Psoas muscle (tissue), 8 donors: ENCODE results near the gene HCFC1R1. TPM values are rescaled to one million over a fixed set of nuclear protein-coding genes. Genes with fewer than 3 reads are reported as not detected.
A peak's percentile ranks its signal among the peaks of the same experiment; 100 is the strongest.

Experiments used
- ATAC-seq, 4 donors: fragments of 200-7000 bp; cut with Tn5 transposase; one replicate each; pipeline ENCODE4 v1.9.1; 2020; ENCODE audit warnings: moderate library complexity in 3 of 4, mild to moderate bottlenecking in 2 of 4
- DNase-seq, 2 donors: peaks; one replicate each; pipeline ENCODE4 v3.0.0-alpha.2; 2020
- H3K27ac ChIP-seq: fragments of 200-600 bp; one replicate; pipeline ENCODE4 v1.8.0; 2022
- H3K27me3 ChIP-seq, 3 donors: fragments of 200-600 bp in 1 of 3; one replicate each; pipeline versions ENCODE4 v1.6.1 to v1.8.0; 2013 to 2022; ENCODE audit warnings: low read length in 2 of 3, mild to moderate bottlenecking in 2 of 3, moderate library complexity in 1 of 3; ENCODE audit not compliant: insufficient read depth in 3 of 3
- H3K36me3 ChIP-seq, 2 donors: fragments of 200-600 bp in 1 of 2; one replicate each; pipeline versions ENCODE4 v1.6.1 to v1.8.0; 2013 to 2022; ENCODE audit warnings: low read depth in 1 of 2, mild to moderate bottlenecking in 1 of 2, moderate library complexity in 1 of 2; ENCODE audit not compliant: insufficient read depth in 1 of 2
- H3K4me1 ChIP-seq: fragments of 200-600 bp; one replicate; pipeline ENCODE4 v1.8.0; 2022
- H3K4me3 ChIP-seq: fragments of 200-600 bp; one replicate; pipeline ENCODE4 v1.8.0; 2022; ENCODE audit warnings: mild to moderate bottlenecking
- H3K9me3 ChIP-seq: fragments of 200-600 bp; one replicate; pipeline ENCODE4 v1.8.0; 2022
- WGBS, 3 donors: extraction: QIAGEN DNeasy Blood & Tissue Kit; methylation state at CpG; one replicate each; pipeline versions ENCODE4 v1.1.6 to v1.1.7; 2013; 5-methylcytosine and 5-hydroxymethylcytosine counted together
- intact Hi-C, 2 donors: fragments of 100-400 bp; cut with DNase I; formaldehyde crosslinking; loops; one replicate each; pipeline versions ENCODE4 v1.11.0 to v1.14.2; 2022
- polyA plus RNA-seq, 3 donors: library from polyadenylated mRNA; stranded (reverse); fragments of 200-250 nt; gene quantifications; one replicate each; pipeline ENCODE4 v1.2.3, GENCODE V29; 2013
- total RNA-seq, 4 donors: library from RNA; stranded (reverse); fragmentation: NEBNext Ultra II Directional in 2 of 4; extraction: Animal tissue kit (Norgen Biotek cat#: 25700) in 2 of 4; gene quantifications; one replicate each; pipeline versions ENCODE4 v1.2.1 to v1.2.4, GENCODE V29; 2021 to 2023
- TF ChIP-seq, protein P1 (sequence below): fragments of 200-600 bp; IDR thresholded peaks from one replicate; pipeline ENCODE4 v1.8.0; 2022; ENCODE audit warnings: antibody characterized with exemption
- donor health status: healthy with polysubstance abuse.
- donor health status: DM: no; HTN: no; CAD: no; lungs with moderate emphysema.
- donor health status: Bipolar disorder and iron deficiency.
- donor health status: healthy.
- donor health status: DM: yes; HTN: yes; CAD: no.
- donor health status: DM: no; HTN: no; CAD: no.
- donor health status: DM: no; HTN: no; CAD: no.
- donor health status: DM: yes; HTN: yes; CAD: no.

HCFC1R1 gene
- total and polyA plus RNA-seq, 7 donors: 65.1 to 258 (median 160) TPM

DNA sequence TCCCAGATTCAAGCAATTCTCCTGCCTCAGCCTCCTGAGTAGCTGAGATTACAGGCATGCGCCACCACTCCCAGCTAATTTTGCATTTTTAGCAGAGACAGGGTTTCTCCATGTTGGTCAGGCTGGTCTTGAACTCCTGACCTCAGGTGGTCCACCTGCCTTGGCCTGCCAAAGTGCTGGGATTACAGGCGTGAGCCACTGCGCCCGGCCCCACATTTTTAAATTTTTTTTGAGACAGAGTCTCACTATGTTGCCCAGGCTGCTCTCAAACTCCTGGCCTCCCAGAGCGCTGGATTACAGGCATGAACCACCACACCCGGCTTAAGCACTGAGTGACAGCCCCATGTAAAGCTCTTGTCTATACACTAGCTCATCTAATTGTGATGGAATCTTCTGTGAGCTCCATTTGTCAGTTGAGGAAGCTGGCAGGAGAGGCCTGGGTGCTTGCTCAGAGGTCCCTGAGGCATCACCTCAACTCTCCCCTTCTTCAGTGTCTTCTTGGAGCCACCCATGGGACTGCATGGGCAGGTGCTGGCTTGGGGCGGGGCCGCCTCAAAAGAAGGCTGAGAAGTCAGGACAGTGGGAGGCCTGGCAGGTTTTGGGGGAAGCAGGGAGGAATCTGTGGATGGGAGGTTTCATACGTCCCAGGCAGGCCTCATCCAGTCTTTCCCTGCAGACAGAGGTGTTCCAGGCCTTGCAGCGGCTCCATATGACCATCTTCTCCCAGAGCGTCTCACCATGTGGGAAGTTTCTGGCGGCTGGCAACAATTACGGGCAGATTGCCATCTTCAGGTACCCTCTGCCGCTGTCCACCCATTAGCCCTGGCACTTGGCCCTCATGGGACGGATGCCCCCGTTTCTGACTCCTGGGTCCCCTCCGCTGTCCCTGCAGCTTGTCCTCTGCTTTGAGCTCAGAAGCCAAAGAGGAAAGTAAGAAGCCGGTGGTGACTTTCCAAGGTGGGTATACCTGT lies 1.6 kb upstream of the HCFC1R1 start:
- Histone ChIP-seq H3K4me1 (peaks cover 28% of the 10 kb centered on the region), H3K4me3 (peak overlapping the region; percentile 94), H3K27ac (no peak overlapping the region), H3K27me3 (peaks cover 0 to 17% (median 12%) of the 10 kb centered on the region in 3 donors), H3K9me3 (no peaks in the 10 kb centered on the region), H3K36me3 (peaks cover 0 to 25% of the 10 kb centered on the region in 2 donors)
- WGBS, 3 donors: 91 to 93% (median 93%) methylated on average over 18 of the region's 18 CpGs
- ATAC-seq: no peak
- intact Hi-C loops: no loop called here
- TF ChIP-seq, protein P1, sequence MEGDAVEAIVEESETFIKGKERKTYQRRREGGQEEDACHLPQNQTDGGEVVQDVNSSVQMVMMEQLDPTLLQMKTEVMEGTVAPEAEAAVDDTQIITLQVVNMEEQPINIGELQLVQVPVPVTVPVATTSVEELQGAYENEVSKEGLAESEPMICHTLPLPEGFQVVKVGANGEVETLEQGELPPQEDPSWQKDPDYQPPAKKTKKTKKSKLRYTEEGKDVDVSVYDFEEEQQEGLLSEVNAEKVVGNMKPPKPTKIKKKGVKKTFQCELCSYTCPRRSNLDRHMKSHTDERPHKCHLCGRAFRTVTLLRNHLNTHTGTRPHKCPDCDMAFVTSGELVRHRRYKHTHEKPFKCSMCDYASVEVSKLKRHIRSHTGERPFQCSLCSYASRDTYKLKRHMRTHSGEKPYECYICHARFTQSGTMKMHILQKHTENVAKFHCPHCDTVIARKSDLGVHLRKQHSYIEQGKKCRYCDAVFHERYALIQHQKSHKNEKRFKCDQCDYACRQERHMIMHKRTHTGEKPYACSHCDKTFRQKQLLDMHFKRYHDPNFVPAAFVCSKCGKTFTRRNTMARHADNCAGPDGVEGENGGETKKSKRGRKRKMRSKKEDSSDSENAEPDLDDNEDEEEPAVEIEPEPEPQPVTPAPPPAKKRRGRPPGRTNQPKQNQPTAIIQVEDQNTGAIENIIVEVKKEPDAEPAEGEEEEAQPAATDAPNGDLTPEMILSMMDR: no peak
- no peak for DNase-seq

DNA sequence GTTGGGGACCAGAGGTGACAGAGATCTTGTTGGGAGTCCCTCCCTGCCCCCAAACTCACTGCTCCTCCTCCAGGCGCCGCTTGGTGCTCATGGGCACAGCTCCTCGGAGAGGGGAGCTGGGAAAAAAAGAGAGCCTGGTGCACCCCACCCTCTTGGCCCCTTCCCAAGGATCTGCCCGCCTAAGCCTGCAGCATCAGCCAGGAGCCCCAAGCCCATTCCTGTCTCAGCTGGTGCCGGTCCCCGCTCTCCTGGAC lies 400 bp downstream of the HCFC1R1 start:
- peaks cover 0 to 5% (median 0%) of the 10 kb centered on the region in 3 donors for H3K27me3 ChIP-seq
- intact Hi-C loops: no loop called here
- H3K27ac ChIP-seq: peak overlapping the region; percentile 100
- no peak for DNase-seq
- no peaks in the 10 kb centered on the region for H3K9me3 ChIP-seq
- WGBS, 3 donors: 0 to 10% (median 7%) methylated on average over 3 to 6 of the region's 6 CpGs
- peak in 2 of 4 donors; percentile 0 for ATAC-seq
- peaks cover 29% of the 10 kb centered on the region for H3K4me1 ChIP-seq
- TF ChIP-seq, protein P1: no peak
- H3K36me3 ChIP-seq: peaks cover 0 to 25% of the 10 kb centered on the region in 2 donors
- H3K4me3 ChIP-seq: peak overlapping the region; percentile 94

DNA sequence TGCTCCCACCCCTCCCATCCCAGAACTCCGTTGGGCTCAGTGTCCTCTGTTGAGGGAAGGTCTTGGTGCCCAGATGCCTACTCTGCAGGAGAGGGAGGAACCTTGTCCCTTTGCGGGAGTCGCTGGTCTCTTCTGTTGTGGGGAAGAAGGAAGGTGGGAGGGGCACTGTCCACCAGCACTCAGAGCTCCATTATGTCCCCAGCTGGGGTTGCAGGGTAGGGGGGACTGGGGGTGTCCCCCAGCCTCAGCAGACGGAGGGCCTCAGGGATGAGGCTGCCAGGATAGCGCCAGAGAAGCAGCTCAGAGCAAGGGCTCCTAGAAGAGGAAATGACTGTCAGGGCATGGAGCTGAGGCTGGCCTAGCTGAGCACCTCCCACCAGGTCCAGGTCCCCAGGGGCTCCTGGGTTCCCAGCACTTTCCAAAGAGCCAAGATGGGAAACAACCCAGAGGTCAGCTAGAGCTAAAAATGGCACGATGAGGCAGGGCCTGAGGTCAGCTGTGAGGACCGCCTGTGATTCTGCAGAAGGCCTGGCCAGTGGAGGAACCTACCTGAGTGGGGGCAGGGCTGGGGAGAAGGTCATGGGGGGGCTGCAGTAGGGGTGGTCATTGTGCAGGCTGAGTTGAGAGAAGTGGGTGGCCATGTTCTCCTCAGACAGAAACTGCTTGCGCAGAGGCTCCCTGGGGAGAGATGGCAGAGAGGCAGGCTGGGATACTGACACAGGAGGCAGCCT lies 893 bp downstream of the HCFC1R1 start:
- peak overlapping the region; percentile 100 for H3K27ac ChIP-seq
- no peaks in the 10 kb centered on the region for H3K9me3 ChIP-seq
- 12 to 37% (median 19%) methylated on average over 6 to 8 of the region's 8 CpGs for WGBS, 3 donors
- TF ChIP-seq, protein P1: no peak
- DNase-seq (peak; percentile 74 to 84), ATAC-seq (peak; percentile 4 to 36 (median 27))
- peaks cover 31% of the 10 kb centered on the region for H3K4me1 ChIP-seq
- intact Hi-C loops: no loop called here
- peak overlapping the region; percentile 94 for H3K4me3 ChIP-seq
- H3K27me3 ChIP-seq: peaks cover 0 to 10% (median 1%) of the 10 kb centered on the region in 3 donors
- H3K36me3 ChIP-seq: peaks cover 0 to 25% of the 10 kb centered on the region in 2 donors

DNA sequence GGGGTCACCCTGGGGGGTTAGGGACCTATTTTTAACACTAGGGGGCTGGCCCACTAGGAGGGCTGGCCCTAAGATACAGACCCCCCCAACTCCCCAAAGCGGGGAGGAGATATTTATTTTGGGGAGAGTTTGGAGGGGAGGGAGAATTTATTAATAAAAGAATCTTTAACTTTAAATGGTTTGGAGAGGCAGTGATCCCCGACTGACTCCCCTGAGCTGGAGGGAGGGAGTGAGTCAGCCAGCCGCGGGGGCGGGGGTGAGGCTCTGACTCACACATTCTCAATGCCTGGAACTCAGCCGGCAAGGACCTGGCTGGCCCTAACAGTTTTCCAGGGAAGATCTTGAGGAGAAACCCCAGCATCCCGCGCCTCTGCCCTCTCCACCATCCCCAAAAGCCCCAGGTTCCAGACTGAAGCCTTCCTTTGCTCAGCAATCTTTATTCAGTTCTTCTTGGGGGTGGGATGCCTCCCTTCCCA lies 1.5 kb downstream of the HCFC1R1 start:
- ATAC-seq (peak; percentile 45 to 67 (median 52)), DNase-seq (peak; percentile 95)
- TF ChIP-seq, protein P1: no peak
- peaks cover 0 to 22% of the 10 kb centered on the region in 2 donors for H3K36me3 ChIP-seq
- H3K4me3 ChIP-seq: peak overlapping the region; percentile 94
- WGBS, 3 donors: 9 to 23% (median 12%) methylated on average over 8 of the region's 8 CpGs
- intact Hi-C loops: no loop called here
- H3K4me1 ChIP-seq: peaks cover 31% of the 10 kb centered on the region
- H3K27me3 ChIP-seq: peaks cover 0 to 16% (median 1%) of the 10 kb centered on the region in 3 donors
- no peaks in the 10 kb centered on the region for H3K9me3 ChIP-seq
- peak overlapping the region; percentile 100 for H3K27ac ChIP-seq
